HCT116 (cell line): ENCODE results near the gene NFAT5. TPM values are rescaled to one million over a fixed set of nuclear protein-coding genes. Genes with fewer than 3 reads are reported as not detected.

Experiments used
- ATAC-seq: fragments of 200-7000 bp; cut with Tn5 transposase; 2 replicates; pipeline ENCODE4 v1.9.1; 2020; ENCODE audit warnings: mild to moderate bottlenecking, moderate library complexity
- BruUV-seq: library from RNA; stranded (reverse); fragments of 400-500 nt; replicated peaks from 2 replicates; lab custom pipeline; 2021; lab: Mats Ljungman, UMichigan
- CTCF ChIA-PET: fragments of 300-600 bp; sonication (Branson Sonifier 250); formaldehyde crosslinking; loops from one replicate; lab custom pipeline; 2021; ENCODE audit warnings: antibody characterized with exemption; lab: Charles Lee
- POLR2A ChIA-PET: fragments of 300-600, 350-600 bp; sonication (Branson Sonifier 250); formaldehyde crosslinking; loops from one replicate; lab custom pipeline; 2021; ENCODE audit warnings: antibody characterized with exemption; lab: Charles Lee
- RAD21 ChIA-PET, 2 experiments: fragments of 300-600 bp; sonication (Branson Sonifier 250); formaldehyde crosslinking; loops; one replicate each; lab custom pipeline; 2023; ENCODE audit warnings: low total read pairs in 2 of 2; ENCODE audit not compliant: uncharacterized antibody in 2 of 2, unreplicated experiment in 2 of 2, low non-redundant PET in 1 of 2; lab: Charles Lee
- DNase-seq: peaks from one replicate; pipeline ENCODE4 v3.0.0-alpha.2; 2010; ENCODE audit warnings: low read depth, low spot score
- H2AFZ ChIP-seq: fragments of 200-600 bp; shearing (Covaris generic), sonication (generic); 2 replicates; pipeline ENCODE4 v1.6.1; 2017; ENCODE audit warnings: low read depth, mixed run types, mixed read lengths, antibody characterized with exemption, low read length; ENCODE audit not compliant: poor library complexity, severe bottlenecking
- H3K27ac ChIP-seq: 2 replicates; pipeline ENCODE4 v1.5.1; 2012; ENCODE audit warnings: low read depth, low read length
- H3K27me3 ChIP-seq: fragments of 200-600 bp; sonication (generic); 2 replicates; pipeline ENCODE4 v1.6.1; 2016; ENCODE audit warnings: mixed run types, low read length, mixed read lengths; ENCODE audit not compliant: insufficient read depth
- H3K36me3 ChIP-seq, 2 experiments: fragments of 200-500 bp in 1 of 2; fragments of 200-600 bp in 1 of 2; sonication (Bioruptor generic) in 1 of 2; sonication (generic) in 1 of 2; 2 replicates each; pipeline versions ENCODE4 v1.5.1 to v1.6.1; 2014 to 2016; ENCODE audit warnings: low read length in 2 of 2, inconsistent platforms in 1 of 2, mixed read lengths in 1 of 2, mixed run types in 1 of 2; ENCODE audit not compliant: insufficient read depth in 2 of 2, control insufficient read depth in 1 of 2
- H3K4me1 ChIP-seq, 2 experiments: fragments of 200-600 bp in 1 of 2; sonication (generic) in 1 of 2; 2 replicates each; pipeline versions ENCODE4 v1.5.1 to v1.6.1; 2012 to 2017; ENCODE audit warnings: low read length in 2 of 2, inconsistent platforms in 1 of 2, mild to moderate bottlenecking in 1 of 2, mixed read lengths in 1 of 2, mixed run types in 1 of 2, moderate library complexity in 1 of 2; ENCODE audit not compliant: insufficient read depth in 2 of 2, control insufficient read depth in 1 of 2
- H3K4me2 ChIP-seq: fragments of 200-600 bp; sonication (generic); 2 replicates; pipeline ENCODE4 v1.6.1; 2017; ENCODE audit warnings: mixed run types, low read length, mixed read lengths
- H3K4me3 ChIP-seq, 2 experiments: fragments of 200-600 bp in 1 of 2; sonication (generic) in 1 of 2; replicated peaks in 1 of 2; 2 replicates each; pipeline ENCODE4 v1.5.1; 2011 to 2016; ENCODE audit warnings: low read length in 2 of 2, control low read depth in 1 of 2, low read depth in 1 of 2, mild to moderate bottlenecking in 1 of 2, mixed read lengths in 1 of 2, mixed run types in 1 of 2
- H3K79me2 ChIP-seq: fragments of 200-600 bp; sonication (generic); 2 replicates; pipeline ENCODE4 v1.6.1; 2017; ENCODE audit warnings: mild to moderate bottlenecking, mixed run types, low read length, moderate library complexity, mixed read lengths; ENCODE audit not compliant: insufficient read depth
- H3K9ac ChIP-seq: fragments of 200-600 bp; sonication (generic); 2 replicates; pipeline ENCODE4 v1.6.1; 2016; ENCODE audit warnings: low read length, mixed read lengths
- H3K9me2 ChIP-seq: fragments of 200-600 bp; sonication (generic), shearing (Covaris generic); 2 replicates; pipeline ENCODE4 v1.6.1; 2017; ENCODE audit warnings: mixed run types, mild to moderate bottlenecking, moderate library complexity; ENCODE audit not compliant: insufficient read depth
- H3K9me3 ChIP-seq, 2 experiments: fragments of 200-500 bp in 1 of 2; fragments of 200-600 bp in 1 of 2; sonication (Bioruptor generic) in 1 of 2; sonication (generic) in 1 of 2; 2 replicates each; pipeline ENCODE4 v1.6.1; 2014 to 2017; ENCODE audit warnings: low read length in 2 of 2, mixed read lengths in 2 of 2, inconsistent platforms in 1 of 2, low read depth in 1 of 2, mild to moderate bottlenecking in 1 of 2, mixed run types in 1 of 2, moderate library complexity in 1 of 2; ENCODE audit not compliant: control insufficient read depth in 1 of 2, insufficient read depth in 1 of 2
- H4K20me1 ChIP-seq: fragments of 200-600 bp; sonication (generic), shearing (Covaris generic); 2 replicates; pipeline ENCODE4 v1.6.1; 2017; ENCODE audit warnings: mixed run types, mild to moderate bottlenecking, moderate library complexity; ENCODE audit not compliant: insufficient read depth
- ATF3 ChIP-seq: IDR thresholded peaks from 2 replicates; pipeline ENCODE4 v1.6.1; 2012
- CEBPB ChIP-seq: IDR thresholded peaks from 2 replicates; pipeline ENCODE4 v1.6.1; 2012; ENCODE audit warnings: low read depth
- JUND ChIP-seq: IDR thresholded peaks from 2 replicates; pipeline ENCODE4 v1.6.1; 2012
- MAX ChIP-seq: IDR thresholded peaks from 2 replicates; pipeline ENCODE4 v1.6.1; 2012
- POLR2AphosphoS5 ChIP-seq: IDR thresholded peaks from 2 replicates; pipeline ENCODE4 v1.6.1; 2011; ENCODE audit warnings: mild to moderate bottlenecking, low read depth, low read length, moderate library complexity
- RAD21 ChIP-seq: IDR thresholded peaks from 2 replicates; pipeline ENCODE4 v1.6.1; 2012; ENCODE audit warnings: low read depth, mild to moderate bottlenecking
- REST ChIP-seq: IDR thresholded peaks from 2 replicates; pipeline ENCODE4 v1.6.1; 2012; ENCODE audit warnings: low read depth
- SIN3A ChIP-seq: IDR thresholded peaks from 2 replicates; pipeline ENCODE4 v1.6.1; 2012; ENCODE audit warnings: low read depth
- SP1 ChIP-seq: IDR thresholded peaks from 2 replicates; pipeline ENCODE4 v1.6.1; 2012; ENCODE audit warnings: low read depth
- SRF ChIP-seq: IDR thresholded peaks from 2 replicates; pipeline ENCODE4 v1.6.1; 2012; ENCODE audit warnings: low read depth
- TCF7L2 ChIP-seq: IDR thresholded peaks from 2 replicates; pipeline ENCODE4 v1.7.0; 2011; ENCODE audit warnings: borderline replicate concordance, inconsistent platforms; ENCODE audit not compliant: insufficient read depth, insufficient read length; ENCODE audit errors: extremely low read depth
- YY1 ChIP-seq: IDR thresholded peaks from 2 replicates; pipeline ENCODE4 v1.6.1; 2011; ENCODE audit warnings: low read length, low read depth, moderate library complexity, mild to moderate bottlenecking; ENCODE audit not compliant: insufficient replicate concordance; ENCODE audit errors: extremely low read depth
- ZBTB33 ChIP-seq: IDR thresholded peaks from 2 replicates; pipeline ENCODE4 v1.6.1; 2011; ENCODE audit warnings: mild to moderate bottlenecking, low read length, moderate library complexity; ENCODE audit not compliant: insufficient replicate concordance; ENCODE audit errors: extremely low read depth
- ZFX ChIP-seq: fragments of 450-650 bp; IDR thresholded peaks from 2 replicates; pipeline ENCODE4 v1.6.1; 2017
- intact Hi-C: fragments of 100-400 bp; cut with micrococcal nuclease; formaldehyde crosslinking; loops from 2 replicates; pipeline ENCODE4 v1.10.0; 2022
- total RNA-seq: library from RNA; stranded (reverse); gene quantifications from one replicate; pipeline ENCODE4 v1.2.1, GENCODE V29; 2021; ENCODE audit not compliant: unreplicated experiment

NFAT5 gene
- total RNA-seq, 1 experiment from 2014 or later, result 67.4 TPM

- Histone ChIP-seq H3K36me3 (peaks cover 57 to 67% of the 10 kb centered on the region in 2 experiments), H3K9ac (no peak overlapping the region), H3K9me2 (no peaks in the 10 kb centered on the region), H3K4me3 (no peak overlapping the region), H3K4me1 (peaks cover 0 to 20% of the 10 kb centered on the region in 2 experiments; a peak in 2 of 4 replicates), H3K9me3 (no peaks in the 10 kb centered on the region), H3K27me3 (no peaks in the 10 kb centered on the region), H3K79me2 (peaks cover 82% of the 10 kb centered on the region), H4K20me1 (no peaks in the 10 kb centered on the region), H2AFZ (no peak overlapping the region), H3K4me2 (no peak overlapping the region), H3K27ac (no peak overlapping the region)
- ChIA-PET CTCF (no interaction called here), RAD21 (no interaction called here), POLR2A (interaction anchor here (0.9 kb wide), 1 partner anchor 30 kb away, joined by 3 read pairs; no protein-coding TSS in a partner anchor)
- intact Hi-C loops, result no loop called here
- no TSS peak for BruUV-seq
- no peak for ATAC-seq
- TF ChIP-seq SIN3A (no peak), JUND (no peak), CEBPB (no peak), TCF7L2 (no peak), REST (no peak), SP1 (no peak), YY1 (no peak), ZBTB33 (no peak), POLR2AphosphoS5 (no peak), ZFX (no peak), SRF (no peak), RAD21 (no peak), ATF3 (no peak), MAX (no peak)
- DNase-seq, result no peak
Measured at GRCh38 chr16:69672315-69672997, 106.7 kb downstream of the NFAT5 start.
